GM12801 (cell line): ENCODE results near the gene RALGPS1.

ENCODE experiments used
- TF ChIP-seq, protein P1 (sequence below): IDR thresholded peaks from one replicate; pipeline ENCODE4 v1.5.1; 2011; ENCODE audit warnings: control low read depth; ENCODE audit not compliant: insufficient read length; ENCODE audit errors: extremely low read depth

Gene RALGPS1

DNA sequence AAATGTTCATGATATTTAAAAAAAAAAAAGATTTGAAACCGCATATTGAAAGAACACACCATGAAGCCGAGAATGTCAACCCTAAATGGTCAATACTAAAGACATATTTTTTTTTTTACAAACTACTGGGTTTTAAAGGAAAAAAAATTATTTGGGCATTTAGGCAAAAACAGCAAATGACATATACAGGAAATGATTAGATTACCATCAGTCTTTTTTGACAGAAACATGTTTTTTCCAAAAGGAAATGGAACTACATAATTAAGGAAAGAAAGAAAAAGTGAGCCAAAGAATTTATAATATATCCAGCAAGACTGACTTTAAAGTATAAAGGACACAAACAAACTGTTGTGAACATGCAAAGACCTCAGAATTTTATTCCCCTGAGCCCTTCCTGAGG, 56.7 kb downstream of the RALGPS1 start:
- TF ChIP-seq, protein P1, sequence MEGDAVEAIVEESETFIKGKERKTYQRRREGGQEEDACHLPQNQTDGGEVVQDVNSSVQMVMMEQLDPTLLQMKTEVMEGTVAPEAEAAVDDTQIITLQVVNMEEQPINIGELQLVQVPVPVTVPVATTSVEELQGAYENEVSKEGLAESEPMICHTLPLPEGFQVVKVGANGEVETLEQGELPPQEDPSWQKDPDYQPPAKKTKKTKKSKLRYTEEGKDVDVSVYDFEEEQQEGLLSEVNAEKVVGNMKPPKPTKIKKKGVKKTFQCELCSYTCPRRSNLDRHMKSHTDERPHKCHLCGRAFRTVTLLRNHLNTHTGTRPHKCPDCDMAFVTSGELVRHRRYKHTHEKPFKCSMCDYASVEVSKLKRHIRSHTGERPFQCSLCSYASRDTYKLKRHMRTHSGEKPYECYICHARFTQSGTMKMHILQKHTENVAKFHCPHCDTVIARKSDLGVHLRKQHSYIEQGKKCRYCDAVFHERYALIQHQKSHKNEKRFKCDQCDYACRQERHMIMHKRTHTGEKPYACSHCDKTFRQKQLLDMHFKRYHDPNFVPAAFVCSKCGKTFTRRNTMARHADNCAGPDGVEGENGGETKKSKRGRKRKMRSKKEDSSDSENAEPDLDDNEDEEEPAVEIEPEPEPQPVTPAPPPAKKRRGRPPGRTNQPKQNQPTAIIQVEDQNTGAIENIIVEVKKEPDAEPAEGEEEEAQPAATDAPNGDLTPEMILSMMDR, result no peak

GRCh38 chr9:126973651-126974529, 59.3 kb downstream of the RALGPS1 start:
- TF ChIP-seq, protein P1, result no peak

DNA sequence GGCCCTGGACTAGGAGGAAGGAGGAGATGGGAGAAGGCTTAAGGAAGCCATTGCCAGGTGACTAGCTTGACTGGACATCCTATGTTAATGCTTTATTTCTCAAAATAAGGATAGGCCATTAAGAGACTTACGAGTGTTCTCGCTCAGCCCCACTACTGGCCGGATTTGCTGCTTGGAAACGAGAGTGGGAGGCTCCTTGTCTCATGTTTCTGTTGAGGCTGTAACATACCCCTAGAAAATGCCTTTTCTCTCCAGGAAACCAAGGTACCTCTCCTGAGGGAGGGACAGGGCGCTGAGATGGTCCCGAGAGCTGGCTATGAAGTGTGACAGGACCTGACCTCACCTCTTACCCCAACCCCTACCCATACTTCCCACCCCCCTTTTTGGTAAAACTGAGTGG, 60.0 kb downstream of the RALGPS1 start:
- TF ChIP-seq, protein P1, result no peak

- TF ChIP-seq, protein P1, result no peak
These were observed 61.0 kb downstream of the RALGPS1 start for GRCh38 chr9:126975327-126976220.

DNA sequence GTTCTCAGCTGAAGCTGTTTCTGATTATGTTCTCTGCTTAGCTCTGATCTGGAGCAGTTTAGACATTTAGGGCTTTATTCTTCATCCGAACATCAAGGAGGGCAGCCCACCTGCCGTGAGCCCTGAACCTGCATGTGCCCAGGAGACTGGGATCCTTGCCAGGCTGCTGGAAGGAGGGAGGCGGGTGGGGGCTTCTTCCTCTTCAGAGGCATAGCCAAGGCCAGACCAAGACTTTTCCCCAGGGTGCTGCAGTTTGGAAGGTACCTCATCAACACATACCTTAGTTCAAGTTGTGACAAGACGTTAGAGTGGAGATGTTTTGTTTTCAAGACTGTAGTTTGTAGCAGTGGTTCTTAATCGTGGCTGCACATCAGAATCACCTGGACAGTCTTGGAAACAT, 64.9 kb downstream of the RALGPS1 start:
- TF ChIP-seq, protein P1, result no peak

DNA sequence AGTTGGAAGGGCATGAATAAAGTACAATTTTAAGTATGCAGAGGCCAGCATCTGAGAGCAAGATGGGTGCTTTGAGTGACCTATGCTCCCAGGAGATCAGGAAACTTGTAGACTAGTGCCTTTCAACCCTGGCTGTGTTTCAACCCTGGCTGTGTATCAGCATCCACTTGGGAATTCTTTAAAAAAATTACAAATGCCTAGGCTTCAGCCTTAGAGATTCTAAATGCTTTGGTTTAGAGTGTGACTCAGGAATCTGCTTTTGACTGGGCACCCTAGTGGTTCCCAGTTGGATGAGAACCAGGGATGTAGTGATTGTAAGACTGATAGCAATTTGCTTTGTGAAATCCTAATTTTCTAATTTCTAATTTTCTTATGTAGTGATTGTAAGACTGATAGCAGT, 65.6 kb downstream of the RALGPS1 start:
- TF ChIP-seq, protein P1, result no peak

GRCh38 chr9:126981218-126981617, 66.6 kb downstream of the RALGPS1 start:
- TF ChIP-seq, protein P1, result no peak
